ENCODE results near the gene KRT17.
"Not testable (repeated sequence)": the region's sequence is repeated elsewhere in the genome, so short reads cannot be mapped to it uniquely, and the experiment has no call there.

GRCh38 chr17:41626914-41627295 lies 2.5 kb upstream of the KRT17 start:
- TF ChIP-seq SMC3 (IDR thresholded peaks at IDR 0.05; ENCODE audit: low read depth, low read length); MAFK (IDR thresholded peaks at IDR 0.05; ENCODE audit: low read depth, low read length); CTCF (conservative IDR thresholded peaks at IDR 0.05; ENCODE audit: low read depth, low read length); RAD21 (IDR thresholded peaks at IDR 0.05; ENCODE audit: low read length); RFX5 (IDR thresholded peaks at IDR 0.05; ENCODE audit: low read depth, low read length); POLR2A (IDR thresholded peaks at IDR 0.05; ENCODE audit: low read depth, low read length); MAZ (IDR thresholded peaks at IDR 0.05; ENCODE audit: borderline replicate concordance, low read depth, low read length); USF2 (IDR thresholded peaks at IDR 0.05; ENCODE audit: low read depth, low read length); RCOR1 (IDR thresholded peaks at IDR 0.05; ENCODE audit: insufficient replicate concordance, low read length); CHD1 (IDR thresholded peaks at IDR 0.05; ENCODE audit: low read depth, low read length): not testable (repeated sequence)

All from IMR-90 (cell line).